WTC11 (cell line): ENCODE results near the gene C1QTNF1. TPM values are rescaled to one million over a fixed set of nuclear protein-coding genes. Genes with fewer than 3 reads are reported as not detected.

Experiments
- ATAC-seq: fragments of 200-7000 bp; cut with Tn5 transposase; 2 replicates; pipeline ENCODE4 v1.10.0; 2021; ENCODE audit warnings: mild to moderate bottlenecking, moderate library complexity
- CTCF ChIA-PET: fragments of 300-600 bp; sonication (Branson Sonifier 250); formaldehyde crosslinking; loops from one replicate; lab custom pipeline; 2021; ENCODE audit warnings: antibody characterized with exemption; lab: Charles Lee
- POLR2A ChIA-PET: fragments of 350-600 bp; sonication (Branson Sonifier 250); formaldehyde crosslinking; loops from one replicate; lab custom pipeline; 2021; ENCODE audit warnings: antibody characterized with exemption; lab: Charles Lee
- DNase-seq: peaks from one replicate; pipeline ENCODE4 v3.0.0; 2021; ENCODE audit warnings: low spot score
- H3K27ac Mint-ChIP-seq: 2 replicates; pipeline ENCODE4 v1.8.0; 2021; ENCODE audit warnings: mixed read lengths
- H3K27me3 Mint-ChIP-seq: 2 replicates; pipeline ENCODE4 v1.8.0; 2021; ENCODE audit warnings: low read depth, mild to moderate bottlenecking, moderate library complexity, mixed read lengths
- H3K36me3 Mint-ChIP-seq: 2 replicates; pipeline ENCODE4 v1.8.0; 2021; ENCODE audit warnings: mixed read lengths
- H3K4me1 Mint-ChIP-seq: 2 replicates; pipeline ENCODE4 v1.8.0; 2022; ENCODE audit warnings: mixed read lengths
- H3K4me3 Mint-ChIP-seq: 2 replicates; pipeline ENCODE4 v1.8.0; 2021; ENCODE audit warnings: mild to moderate bottlenecking, moderate library complexity, mixed read lengths
- H3K9me3 Mint-ChIP-seq: 2 replicates; pipeline ENCODE4 v1.8.0; 2021; ENCODE audit warnings: mixed read lengths
- AFF4 ChIP-seq: sonication (generic); formaldehyde crosslinking; IDR thresholded peaks from 2 replicates; pipeline ENCODE4 v1.8.1; 2023; ENCODE audit warnings: mild to moderate bottlenecking, missing genetic modification reagents, borderline replicate concordance
- ARID4B ChIP-seq: sonication (generic); formaldehyde crosslinking; IDR thresholded peaks from 2 replicates; pipeline ENCODE4 v1.8.0; 2023; ENCODE audit warnings: missing genetic modification reagents, mild to moderate bottlenecking, borderline replicate concordance
- ATF3 ChIP-seq: sonication (generic); formaldehyde crosslinking; conservative IDR thresholded peaks from 2 replicates; pipeline ENCODE4 v1.8.1; 2022; ENCODE audit warnings: mild to moderate bottlenecking, missing genetic modification reagents
- ATF6 ChIP-seq: sonication (generic); formaldehyde crosslinking; IDR thresholded peaks from 2 replicates; pipeline ENCODE4 v1.8.1; 2023; ENCODE audit warnings: mild to moderate bottlenecking, missing genetic modification reagents
- FOXP1 ChIP-seq: sonication (generic); formaldehyde crosslinking; IDR thresholded peaks from 2 replicates; pipeline ENCODE4 v1.8.0; 2022; ENCODE audit warnings: missing genetic modification reagents, mild to moderate bottlenecking, moderate library complexity, borderline replicate concordance
- NFATC4 ChIP-seq: fragments of 250-450 bp; sonication (Bioruptor Pico); IDR thresholded peaks from 2 replicates; pipeline ENCODE4 v1.9.0; 2021; ENCODE audit warnings: mild to moderate bottlenecking
- PRDM15 ChIP-seq: sonication (generic); formaldehyde crosslinking; IDR thresholded peaks from 2 replicates; pipeline ENCODE4 v1.8.0; 2022; ENCODE audit warnings: missing genetic modification reagents
- PREB ChIP-seq: sonication (generic); formaldehyde crosslinking; IDR thresholded peaks from 2 replicates; pipeline ENCODE4 v1.8.1; 2022; ENCODE audit warnings: mild to moderate bottlenecking, missing genetic modification reagents, moderate library complexity, borderline replicate concordance
- TCF7 ChIP-seq: sonication (generic); formaldehyde crosslinking; IDR thresholded peaks from 2 replicates; pipeline ENCODE4 v1.8.0; 2022; ENCODE audit warnings: mild to moderate bottlenecking, low read depth, missing genetic modification reagents, moderate library complexity
- ZBTB21 ChIP-seq: sonication (generic); formaldehyde crosslinking; IDR thresholded peaks from 2 replicates; pipeline ENCODE4 v1.8.1; 2023; ENCODE audit warnings: mild to moderate bottlenecking, missing genetic modification reagents, borderline replicate concordance
- ZNF138 ChIP-seq: sonication (generic); formaldehyde crosslinking; conservative IDR thresholded peaks from 2 replicates; pipeline ENCODE4 v1.8.1; 2022; ENCODE audit warnings: mild to moderate bottlenecking, moderate library complexity, missing genetic modification reagents
- ZNF263 ChIP-seq: sonication (generic); formaldehyde crosslinking; IDR thresholded peaks from 2 replicates; pipeline ENCODE4 v1.8.1; 2022; ENCODE audit warnings: low read depth, mild to moderate bottlenecking, moderate library complexity, missing genetic modification reagents
- total RNA-seq: library from RNA; stranded (reverse); gene quantifications from 3 replicates; pipeline ENCODE4 v1.2.3, GENCODE V29; 2021
- TF ChIP-seq, protein P1 (sequence below): fragments of 250-450 bp; sonication (Bioruptor Pico); conservative IDR thresholded peaks from 2 replicates; pipeline ENCODE4 v1.9.0; 2021; ENCODE audit warnings: mild to moderate bottlenecking

C1QTNF1 gene
- total RNA-seq, 1 experiment from 2014 or later = 1.7 TPM

DNA sequence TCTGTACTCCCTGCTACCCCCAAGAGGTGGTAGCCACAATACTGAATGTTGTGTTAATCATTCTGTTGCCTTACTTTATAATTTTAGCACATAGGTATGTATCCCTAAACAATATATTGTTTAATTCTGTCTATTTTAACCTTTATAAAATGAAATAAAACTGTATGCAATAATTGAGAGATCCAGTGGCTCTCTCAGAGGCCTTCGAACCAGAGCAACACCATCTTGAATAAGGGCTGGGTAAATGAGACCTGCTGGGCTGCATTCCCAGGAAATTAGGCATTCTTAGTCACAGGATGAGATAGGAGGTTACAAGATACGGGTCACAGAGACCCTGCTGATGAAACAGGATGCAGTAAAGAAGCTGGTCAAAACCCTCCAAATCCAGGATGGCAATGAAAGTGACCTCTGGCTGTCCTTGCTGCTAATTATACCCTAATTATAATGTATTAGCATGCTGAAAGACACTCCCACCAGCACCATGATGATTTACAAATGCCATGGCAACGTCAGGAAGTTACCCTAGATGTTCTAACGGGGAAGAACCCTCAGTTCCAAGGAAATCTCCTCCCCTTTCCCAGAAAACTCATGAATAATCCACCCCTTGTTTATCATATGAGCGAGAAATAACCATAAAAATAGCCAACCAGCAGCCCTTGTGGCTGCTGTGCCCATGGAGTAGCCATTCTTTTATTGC is 12.4 kb upstream of the C1QTNF1 start (continued):
- TF ChIP-seq PREB (CRISPR knock-in tag) = no peak
- TF ChIP-seq AFF4 = no peak
- TF ChIP-seq ATF6 (CRISPR knock-in tag) = no peak
- TF ChIP-seq, protein P1, sequence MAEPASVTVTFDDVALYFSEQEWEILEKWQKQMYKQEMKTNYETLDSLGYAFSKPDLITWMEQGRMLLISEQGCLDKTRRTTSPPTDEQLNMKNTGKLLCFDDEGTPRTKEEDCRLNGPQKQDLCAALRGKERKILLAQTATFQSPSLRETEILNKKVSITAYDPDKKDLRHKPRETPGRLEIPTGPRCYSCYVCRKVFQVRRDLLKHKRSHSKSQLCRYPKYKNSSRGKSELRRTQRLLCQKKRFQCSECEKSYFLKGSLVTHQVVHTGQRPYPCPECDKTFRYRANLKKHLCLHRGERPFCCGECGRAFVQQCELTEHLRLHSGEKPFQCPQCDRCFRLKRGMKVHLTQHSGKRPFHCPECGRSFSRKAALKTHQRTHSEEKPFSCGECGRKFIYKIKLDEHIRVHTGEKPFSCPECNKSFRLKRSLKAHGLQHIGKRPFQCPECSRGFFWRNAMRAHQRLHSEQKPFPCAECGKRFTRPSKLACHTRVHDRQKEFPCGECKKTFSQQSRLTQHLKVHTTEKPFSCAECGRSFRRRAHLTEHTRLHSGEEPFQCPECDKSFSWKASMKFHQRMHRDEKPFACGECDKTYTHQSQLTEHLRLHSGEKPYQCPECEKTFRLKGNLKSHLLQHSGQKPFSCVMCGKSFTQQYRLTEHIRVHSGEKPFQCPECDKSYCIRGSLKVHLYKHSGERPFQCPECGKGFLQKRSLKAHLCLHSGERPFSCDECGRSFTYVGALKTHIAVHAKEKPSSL = no peak

DNA sequence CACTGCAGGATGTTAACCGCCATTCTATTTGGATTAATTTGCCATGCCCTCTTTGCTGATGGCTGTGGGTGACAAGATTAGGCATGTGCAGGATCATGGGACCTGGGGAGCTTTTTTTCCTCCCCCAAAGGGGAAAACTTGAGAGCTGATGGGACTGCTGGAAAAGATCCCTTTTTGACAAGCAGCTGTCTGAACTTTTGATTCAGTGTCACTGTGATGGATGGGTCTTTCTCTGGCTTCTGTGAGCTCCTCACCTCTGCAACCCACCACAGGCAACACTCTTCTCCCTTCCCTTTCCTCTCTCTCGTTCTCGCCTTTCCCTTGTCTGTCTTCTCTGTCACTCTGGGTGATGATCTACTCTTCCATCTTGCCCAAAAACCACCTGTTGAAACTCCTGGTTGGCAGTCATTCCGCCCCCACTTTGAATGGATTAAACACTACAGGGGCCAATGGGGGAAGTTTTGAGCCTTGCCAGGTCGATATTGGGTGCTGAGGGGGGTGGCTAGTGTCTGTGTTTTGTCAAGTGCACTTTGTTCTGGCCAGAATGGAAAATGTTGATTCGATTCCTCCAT is 11.3 kb upstream of the C1QTNF1 start:
- ATAC-seq (no peak), DNase-seq (no peak)
- ChIA-PET CTCF (no interaction called here), POLR2A (no interaction called here)
- peaks cover 70% of the 10 kb centered on the region for H3K27me3 Mint-ChIP-seq
- H3K36me3 Mint-ChIP-seq = peaks cover 26% of the 10 kb centered on the region
- H3K9me3 Mint-ChIP-seq = peaks cover 54% of the 10 kb centered on the region
- H3K27ac Mint-ChIP-seq = no peak overlapping the region
- peaks cover 16% of the 10 kb centered on the region for H3K4me1 Mint-ChIP-seq
- H3K4me3 Mint-ChIP-seq = no peak overlapping the region
- TF ChIP-seq ARID4B (CRISPR knock-in tag) = no peak
- TF ChIP-seq NFATC4 (CRISPR knock-in tag) = no peak
- no peak for TF ChIP-seq FOXP1 (CRISPR knock-in tag)
- TF ChIP-seq ZNF263 (CRISPR knock-in tag) = no peak
- no peak for TF ChIP-seq TCF7 (CRISPR knock-in tag)
- TF ChIP-seq ATF3 (CRISPR knock-in tag) = no peak
- no peak for TF ChIP-seq ZBTB21 (CRISPR knock-in tag)
- no peak for TF ChIP-seq ZNF138 (CRISPR knock-in tag)
- TF ChIP-seq PRDM15 (CRISPR knock-in tag) = no peak
